ENCODE results near the gene PSRC1.

Gene PSRC1

DNA sequence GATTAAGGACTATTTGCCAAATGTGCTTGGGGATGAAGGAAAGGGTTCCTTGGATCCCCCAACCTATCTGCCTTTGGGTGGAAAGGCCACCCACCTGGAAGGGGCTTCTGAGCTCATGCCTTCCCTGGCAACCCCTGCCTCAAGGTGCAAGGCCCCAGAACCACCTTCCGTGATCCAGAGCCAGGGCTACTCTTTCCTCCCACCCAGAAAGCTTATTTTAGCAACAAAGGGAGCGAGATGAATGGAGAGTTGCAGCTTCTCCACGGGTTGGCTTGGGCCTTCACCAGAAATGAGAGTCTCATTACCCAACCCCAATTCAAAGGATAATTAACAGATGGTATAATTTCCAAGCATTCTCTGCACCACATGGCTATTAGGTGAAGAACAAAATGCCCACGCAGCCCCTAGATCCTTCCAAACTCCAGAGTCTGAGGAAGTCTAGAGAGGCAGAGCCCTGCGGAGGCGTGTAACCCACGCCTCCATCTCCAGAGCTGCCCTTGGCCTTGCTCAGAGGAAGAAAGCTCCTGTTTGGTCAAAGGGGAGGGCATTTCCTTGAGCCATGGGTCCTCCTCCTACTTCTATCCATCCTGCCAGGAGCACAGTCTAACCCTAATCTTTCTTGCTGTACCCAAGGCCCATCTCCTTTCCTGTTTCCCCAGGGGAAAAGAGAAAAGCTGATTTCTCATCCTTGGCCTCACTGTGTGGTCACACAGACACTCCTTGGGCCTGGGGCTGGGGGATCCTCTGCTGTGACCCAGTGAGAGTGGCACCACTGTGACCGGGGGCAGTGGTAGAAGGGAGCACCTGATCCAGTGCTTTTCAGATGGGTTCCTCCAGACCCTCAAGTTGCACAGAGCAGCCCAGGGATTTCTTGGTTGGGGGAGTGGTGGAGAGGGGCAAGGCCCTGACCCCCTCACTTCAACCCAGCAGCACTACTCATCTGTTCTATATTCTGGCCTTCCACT is 35.3 kb downstream of the PSRC1 start:
- DNase-seq (ENCODE audit: low read depth, low spot score): no peak

DNA sequence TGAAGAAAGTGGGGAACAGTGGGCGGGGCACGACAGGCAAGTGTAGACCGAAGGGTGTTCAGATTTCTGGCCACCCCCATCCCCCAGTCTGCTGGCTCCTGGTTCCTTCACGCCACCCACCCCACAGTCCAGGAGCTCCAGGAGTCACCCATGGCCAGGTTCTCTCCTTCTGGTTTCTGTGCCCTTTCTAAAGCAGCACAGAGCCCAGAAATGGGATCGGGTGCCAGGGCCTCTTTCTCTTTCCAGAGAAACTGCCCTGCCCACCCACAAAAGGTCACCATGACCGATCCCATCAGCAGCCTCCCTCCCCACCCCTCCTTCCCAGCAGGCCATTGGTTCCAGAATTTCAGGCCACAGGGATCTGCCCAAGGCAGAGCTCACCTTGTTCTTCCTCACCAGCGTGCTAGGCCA is 36.8 kb downstream of the PSRC1 start:
- no peak for DNase-seq (ENCODE audit: low read depth, low spot score)

DNA sequence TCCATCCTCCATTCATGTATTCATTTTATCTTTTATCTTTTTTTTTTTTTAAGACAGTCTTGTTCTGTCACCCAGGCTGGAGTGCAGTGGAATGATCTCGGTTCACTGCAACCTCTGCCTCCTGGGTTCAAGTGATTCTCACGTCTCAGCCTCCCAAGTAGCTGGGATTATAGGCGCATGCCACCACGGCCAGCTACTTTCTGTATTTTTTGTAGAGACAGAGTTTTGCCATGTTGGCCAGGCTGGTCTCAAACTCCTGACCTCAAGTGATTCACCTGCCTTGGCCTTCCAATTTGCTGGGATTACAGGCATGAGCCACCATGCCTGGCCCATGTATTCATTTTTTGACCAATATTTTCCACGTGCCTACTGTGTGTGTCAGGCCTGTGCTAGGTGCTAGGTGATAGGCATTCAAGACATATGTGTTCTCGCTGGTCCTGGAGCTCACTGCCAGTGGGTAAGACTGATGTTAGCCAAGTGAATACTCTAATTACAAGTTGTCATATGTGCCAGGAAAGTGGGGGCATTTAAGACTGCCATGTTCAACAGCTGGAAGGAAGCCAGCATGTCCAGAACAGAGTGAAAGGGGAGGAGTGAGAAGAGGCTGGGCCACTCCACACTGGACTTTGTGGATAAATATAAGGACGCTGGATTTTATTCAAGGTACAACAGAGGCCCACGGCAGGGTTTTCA is 38.9 kb downstream of the PSRC1 start:
- no peak for DNase-seq (ENCODE audit: low read depth, low spot score)

DNA sequence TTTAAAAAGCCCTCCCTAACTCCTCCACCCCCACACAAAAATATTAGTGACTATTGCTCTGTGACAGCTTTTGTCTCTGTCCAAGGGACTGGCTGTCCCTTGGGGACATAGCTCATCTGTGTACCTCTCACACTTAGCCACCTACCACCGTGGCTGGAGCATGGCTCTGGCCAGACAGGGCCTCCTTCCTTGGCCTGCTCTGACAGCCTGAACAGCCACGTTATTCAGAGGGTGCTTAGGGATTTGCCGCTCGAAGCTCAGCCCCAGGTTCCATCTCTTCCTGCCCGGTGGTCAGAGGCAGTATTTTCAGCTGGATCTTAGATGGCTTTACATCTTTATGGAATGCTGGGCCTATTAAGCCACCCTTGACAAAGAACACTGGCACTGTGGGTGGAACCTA is 39.7 kb downstream of the PSRC1 start:
- no peak for DNase-seq (ENCODE audit: low read depth, low spot score)

GRCh38 chr1:109242387-109242786 is 40.6 kb downstream of the PSRC1 start:
- DNase-seq (ENCODE audit: low read depth, low spot score): no peak

GRCh38 chr1:109241841-109242345 is 41.1 kb downstream of the PSRC1 start:
- DNase-seq (ENCODE audit: low read depth, low spot score): no peak

GRCh38 chr1:109241344-109241743 is 41.6 kb downstream of the PSRC1 start:
- no peak for DNase-seq (ENCODE audit: low read depth, low spot score)

- DNase-seq (ENCODE audit: low read depth, low spot score): no peak
These were observed 42.5 kb downstream of the PSRC1 start for GRCh38 chr1:109240158-109241152.

GRCh38 chr1:109239409-109240068 is 43.4 kb downstream of the PSRC1 start:
- DNase-seq (ENCODE audit: low read depth, low spot score): no peak

GRCh38 chr1:109239047-109239408 is 43.9 kb downstream of the PSRC1 start:
- no peak for DNase-seq (ENCODE audit: low read depth, low spot score)

- DNase-seq (ENCODE audit: low read depth, low spot score): no peak
These were observed 44.6 kb downstream of the PSRC1 start for GRCh38 chr1:109238382-109238781.

DNA sequence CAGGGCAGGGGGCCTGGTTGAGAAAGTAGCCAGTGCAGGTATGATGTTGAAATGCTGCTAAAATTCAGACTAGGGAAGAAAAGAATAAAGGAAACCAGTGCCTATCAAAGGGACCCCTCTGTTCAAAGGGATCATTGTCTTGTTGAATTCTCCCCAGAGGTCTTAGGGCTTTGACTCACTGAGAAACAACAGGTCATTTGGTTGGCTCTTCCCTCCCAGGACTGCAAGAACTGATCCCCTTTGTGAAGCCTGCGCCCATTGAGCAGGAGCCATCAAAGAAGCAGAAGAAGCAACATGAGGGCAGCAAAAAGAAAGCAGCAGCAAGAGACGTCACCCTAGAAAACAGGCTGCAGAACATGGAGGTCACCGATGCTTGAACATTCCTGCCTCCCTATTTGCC is 45.4 kb downstream of the PSRC1 start:
- no peak for DNase-seq (ENCODE audit: low read depth, low spot score)

DNA sequence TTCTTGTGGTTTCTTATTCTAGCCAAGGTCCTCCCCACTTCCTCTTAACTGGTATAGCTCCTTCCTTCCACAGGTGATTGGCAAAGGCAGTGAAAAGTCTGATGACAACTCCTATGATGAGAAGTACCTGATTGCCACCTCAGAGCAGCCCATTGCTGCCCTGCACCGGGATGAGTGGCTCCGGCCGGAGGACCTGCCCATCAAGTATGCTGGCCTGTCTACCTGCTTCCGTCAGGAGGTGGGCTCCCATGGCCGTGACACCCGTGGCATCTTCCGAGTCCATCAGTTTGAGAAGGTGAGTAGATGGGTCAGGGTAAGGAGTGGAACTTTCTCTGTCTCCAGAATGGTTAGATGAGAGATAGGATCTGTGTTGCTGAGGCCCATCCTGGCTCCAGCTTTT is 47.8 kb downstream of the PSRC1 start:
- DNase-seq (ENCODE audit: low read depth, low spot score): no peak

DNA sequence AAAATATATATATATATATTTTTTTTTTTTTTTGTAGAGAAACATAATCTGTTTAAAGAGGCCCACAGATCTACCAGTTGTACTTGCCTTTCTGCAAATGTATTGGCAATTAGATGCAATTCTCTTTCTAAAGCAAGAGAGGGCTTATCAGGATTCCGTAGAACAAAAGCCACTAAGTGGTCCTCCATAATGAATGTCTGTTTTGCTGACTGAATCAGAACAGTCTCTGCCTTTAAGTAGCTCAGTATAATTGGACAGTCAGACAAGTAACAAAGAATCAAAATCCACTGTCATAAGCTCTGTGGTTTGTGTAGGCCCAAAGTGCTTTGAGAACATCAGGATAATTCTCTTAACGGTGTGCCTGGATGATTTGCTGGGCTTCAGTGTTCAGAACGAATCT is 51.9 kb downstream of the PSRC1 start:
- no peak for DNase-seq (ENCODE audit: low read depth, low spot score)

All from activated CD4-positive, CD25-positive, alpha-beta regulatory T cell treated with anti-CD3 and anti-CD28 coated beads, Interleukin-2, amount 50 U/mL, for 16 hours (primary cell).